LNCaP clone FGC (cell line): ENCODE data around the gene ZNF442.
A peak's percentile ranks its signal among the peaks of the same experiment; 100 is the strongest.

ENCODE experiments used
- DNase-seq: peaks from one replicate; pipeline ENCODE4 v3.0.0-alpha.2; 2011; ENCODE audit warnings: low read depth
- H3K4me3 ChIP-seq: 2 replicates; pipeline ENCODE4 v1.5.1; 2011; ENCODE audit warnings: mild to moderate bottlenecking, low read depth, low read length, control low read depth
- CTCF ChIP-seq: IDR thresholded peaks from 2 replicates; pipeline ENCODE4 v1.5.1; 2012; ENCODE audit warnings: mild to moderate bottlenecking; ENCODE audit not compliant: control insufficient read depth, insufficient read depth; ENCODE audit errors: extremely low read depth

ZNF442 gene

GRCh38 chr19:12346896-12347295, 18.6 kb downstream of the ZNF442 start:
- TF ChIP-seq CTCF, result no peak
- no peak overlapping the region for H3K4me3 ChIP-seq
- no peak for DNase-seq

- no peak for DNase-seq
- H3K4me3 ChIP-seq, result no peak overlapping the region
- no peak for TF ChIP-seq CTCF
Measured at GRCh38 chr19:12345197-12345596, 20.3 kb downstream of the ZNF442 start.

GRCh38 chr19:12333162-12334159, 32.0 kb downstream of the ZNF442 start, which contains the start of gene ZNF563:
Gene ZNF563, minus strand, starts transcription at chr19:12333633. Its CDS starts 151 bp downstream, at chr19:12333482.
- peak; percentile 94 for DNase-seq
- peak within 1 kb of the TSS; percentile 80 for H3K4me3 ChIP-seq
- TF ChIP-seq CTCF, result no peak

GRCh38 chr19:12331211-12331941, 34.1 kb downstream of the ZNF442 start:
- H3K4me3 ChIP-seq, result no peak overlapping the region
- TF ChIP-seq CTCF, result no peak

GRCh38 chr19:12330340-12330739, 35.1 kb downstream of the ZNF442 start:
- H3K4me3 ChIP-seq, result no peak overlapping the region
- TF ChIP-seq CTCF, result no peak
- no peak for DNase-seq

More at GRCh38 chr19:12331211-12331941, 34.1 kb downstream of the ZNF442 start:
- DNase-seq, result no peak

GRCh38 chr19:12325690-12326089, 39.8 kb downstream of the ZNF442 start:
- no peak overlapping the region for H3K4me3 ChIP-seq
- TF ChIP-seq CTCF, result no peak
- DNase-seq, result peak; percentile 23
